SU-DHL-6 (cell line): ENCODE measurements around the gene STX8.

ENCODE experiments used
- H2AFZ ChIP-seq: fragments of 200-600 bp; sonication (generic); 2 replicates; pipeline ENCODE4 v1.6.1; 2014; ENCODE audit warnings: low read depth, mild to moderate bottlenecking, moderate library complexity, mixed read lengths, antibody characterized with exemption, low read length; ENCODE audit not compliant: severe bottlenecking
- H3F3A ChIP-seq: fragments of 200-600 bp; shearing (Covaris generic); 2 replicates; pipeline ENCODE4 v1.6.0; 2016; ENCODE audit warnings: antibody characterized with exemption, mild to moderate bottlenecking; ENCODE audit not compliant: insufficient read depth
- H3K27ac ChIP-seq: fragments of 200-600 bp; sonication (generic); 2 replicates; pipeline ENCODE4 v1.5.1; 2016; ENCODE audit warnings: low read depth, mild to moderate bottlenecking, low read length, moderate library complexity, mixed read lengths
- H3K27me3 ChIP-seq: fragments of 200-600 bp; sonication (generic), shearing (Covaris generic); 2 replicates; pipeline ENCODE4 v1.6.0; 2014; ENCODE audit warnings: mild to moderate bottlenecking, low read length
- H3K36me3 ChIP-seq: fragments of 200-600 bp; sonication (generic); 2 replicates; pipeline ENCODE4 v1.6.1; 2014; ENCODE audit warnings: mild to moderate bottlenecking, low read length, mixed read lengths
- H3K4me2 ChIP-seq: fragments of 300-600, 200-600 bp; shearing (Covaris generic), sonication (generic); 2 replicates; pipeline ENCODE4 v1.6.0; 2014; ENCODE audit warnings: low read length, low read depth, mild to moderate bottlenecking; ENCODE audit not compliant: poor library complexity, severe bottlenecking
- H3K4me3 ChIP-seq: fragments of 200-600 bp; sonication (generic); 2 replicates; pipeline ENCODE4 v1.5.1; 2014; ENCODE audit warnings: antibody characterized with exemption, low read length, mild to moderate bottlenecking, mixed read lengths; ENCODE audit not compliant: insufficient read depth, poor library complexity, severe bottlenecking
- H3K79me2 ChIP-seq: fragments of 200-600 bp; sonication (generic); 2 replicates; pipeline ENCODE4 v1.6.1; 2014; ENCODE audit warnings: mild to moderate bottlenecking, low read length, moderate library complexity; ENCODE audit not compliant: insufficient read depth
- H3K9ac ChIP-seq: fragments of 200-600 bp; sonication (generic); 2 replicates; pipeline ENCODE4 v1.7.0; 2014; ENCODE audit warnings: mild to moderate bottlenecking, low read length
- H3K9me2 ChIP-seq: fragments of 200-600 bp; sonication (generic); replicated peaks from 2 replicates; pipeline ENCODE4 v1.6.1; 2014; ENCODE audit warnings: low read length; ENCODE audit not compliant: insufficient read depth
- H3K9me3 ChIP-seq: fragments of 200-600 bp; sonication (generic); 2 replicates; pipeline ENCODE4 v1.6.1; 2014; ENCODE audit warnings: low read length, mixed read lengths; ENCODE audit not compliant: insufficient read depth
- H4K20me1 ChIP-seq: fragments of 200-600 bp; sonication (generic); 2 replicates; pipeline ENCODE4 v1.6.1; 2014; ENCODE audit warnings: low read depth, mild to moderate bottlenecking, antibody characterized with exemption, low read length, moderate library complexity, mixed read lengths
- CTCF ChIP-seq: fragments of 200-600 bp; sonication (generic); IDR thresholded peaks from one replicate; pipeline ENCODE4 v1.5.1; 2017; ENCODE audit warnings: antibody characterized with exemption, mild to moderate bottlenecking, low read length, moderate library complexity; ENCODE audit not compliant: insufficient read depth, poor library complexity, severe bottlenecking
- EZH2phosphoT487 ChIP-seq: fragments of 200-600 bp; sonication (generic), shearing (Covaris generic); conservative IDR thresholded peaks from 2 replicates; pipeline ENCODE4 v1.6.1; 2018; ENCODE audit warnings: mild to moderate bottlenecking, antibody characterized with exemption, low read length, moderate library complexity, mixed read lengths

STX8 gene

DNA sequence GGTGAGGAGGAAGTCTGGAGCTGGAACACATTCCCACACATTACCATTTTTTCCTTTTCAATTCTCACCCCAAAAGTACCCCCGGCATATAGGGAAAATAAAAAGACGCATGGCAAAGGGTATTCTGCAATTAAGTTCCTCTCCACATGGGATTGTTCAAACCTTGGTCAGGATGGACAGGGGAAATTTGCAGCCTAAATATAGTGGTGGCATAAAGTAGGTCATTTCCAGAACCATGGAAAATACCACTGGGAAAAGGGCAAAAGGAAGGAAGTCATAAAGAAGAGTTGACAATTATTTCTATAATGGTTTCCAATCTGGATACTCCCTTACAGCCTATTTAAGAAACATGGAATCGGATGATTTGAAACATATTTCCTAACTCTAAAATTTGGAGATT, 135.8 kb downstream of the STX8 start:
- H3K79me2 ChIP-seq, result no peaks in the 10 kb centered on the region
- no peak overlapping the region for H3K27ac ChIP-seq
- no peaks in the 10 kb centered on the region for H3K27me3 ChIP-seq
- no peak overlapping the region for H3K4me2 ChIP-seq
- H2AFZ ChIP-seq, result no peak overlapping the region
- no peaks in the 10 kb centered on the region for H4K20me1 ChIP-seq
- no peak overlapping the region for H3K9ac ChIP-seq
- H3K9me2 ChIP-seq, result no peaks in the 10 kb centered on the region
- H3K36me3 ChIP-seq, result no peaks in the 10 kb centered on the region
- no peaks in the 10 kb centered on the region for H3K9me3 ChIP-seq
- H3K4me3 ChIP-seq, result no peak overlapping the region
- H3F3A ChIP-seq, result no peaks in the 10 kb centered on the region
- TF ChIP-seq EZH2phosphoT487 (no peak), CTCF (no peak)

DNA sequence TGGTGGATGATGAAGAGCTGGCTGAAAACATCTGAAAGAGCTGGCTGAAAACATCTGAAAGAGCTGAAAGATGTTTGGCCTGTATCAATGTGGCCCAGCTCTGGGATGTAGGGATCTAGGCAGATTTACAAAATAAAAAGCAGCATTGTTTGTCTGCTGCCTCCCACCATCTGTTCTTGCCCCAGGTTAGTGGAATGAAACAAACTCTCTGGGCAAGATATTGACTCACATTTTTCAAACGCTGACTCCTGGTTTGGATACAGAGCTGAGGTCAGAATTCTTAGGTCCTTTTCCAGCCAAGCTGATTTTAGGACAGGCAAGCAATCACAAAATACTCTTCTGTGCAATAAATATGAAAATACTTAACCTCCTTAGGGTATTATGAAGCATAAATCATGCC, 139.0 kb downstream of the STX8 start:
- Histone ChIP-seq H3K79me2 (no peaks in the 10 kb centered on the region), H3K27ac (no peak overlapping the region), H3K9ac (no peak overlapping the region), H2AFZ (no peak overlapping the region), H3K36me3 (no peaks in the 10 kb centered on the region), H3K9me3 (no peaks in the 10 kb centered on the region), H3K27me3 (no peaks in the 10 kb centered on the region), H3K9me2 (no peaks in the 10 kb centered on the region), H4K20me1 (no peaks in the 10 kb centered on the region), H3K4me3 (no peak overlapping the region), H3F3A (no peaks in the 10 kb centered on the region), H3K4me2 (no peak overlapping the region)
- TF ChIP-seq CTCF (no peak), EZH2phosphoT487 (no peak)

GRCh38 chr17:9435165-9435564, 140.5 kb downstream of the STX8 start:
- H3K27ac ChIP-seq, result no peak overlapping the region
- no peaks in the 10 kb centered on the region for H3K9me2 ChIP-seq
- H3K4me3 ChIP-seq, result no peak overlapping the region
- H3K9me3 ChIP-seq, result no peaks in the 10 kb centered on the region
- H3K36me3 ChIP-seq, result no peaks in the 10 kb centered on the region
- no peak overlapping the region for H3K4me2 ChIP-seq
- H3K9ac ChIP-seq, result no peak overlapping the region
- H3K27me3 ChIP-seq, result no peaks in the 10 kb centered on the region
- no peaks in the 10 kb centered on the region for H4K20me1 ChIP-seq
- H2AFZ ChIP-seq, result no peak overlapping the region
- TF ChIP-seq EZH2phosphoT487 (no peak), CTCF (no peak)
- no peaks in the 10 kb centered on the region for H3K79me2 ChIP-seq
- H3F3A ChIP-seq, result no peaks in the 10 kb centered on the region
